SW480 (cell line): ENCODE measurements around the gene AMBRA1.

ENCODE experiments used
- DNase-seq: peaks from one replicate; pipeline ENCODE4 v3.0.0-alpha.2; 2016; ENCODE audit warnings: low spot score

The AMBRA1 gene

GRCh38 chr11:46574656-46575055, 19.2 kb downstream of the AMBRA1 start:
- DNase-seq, result no peak

DNA sequence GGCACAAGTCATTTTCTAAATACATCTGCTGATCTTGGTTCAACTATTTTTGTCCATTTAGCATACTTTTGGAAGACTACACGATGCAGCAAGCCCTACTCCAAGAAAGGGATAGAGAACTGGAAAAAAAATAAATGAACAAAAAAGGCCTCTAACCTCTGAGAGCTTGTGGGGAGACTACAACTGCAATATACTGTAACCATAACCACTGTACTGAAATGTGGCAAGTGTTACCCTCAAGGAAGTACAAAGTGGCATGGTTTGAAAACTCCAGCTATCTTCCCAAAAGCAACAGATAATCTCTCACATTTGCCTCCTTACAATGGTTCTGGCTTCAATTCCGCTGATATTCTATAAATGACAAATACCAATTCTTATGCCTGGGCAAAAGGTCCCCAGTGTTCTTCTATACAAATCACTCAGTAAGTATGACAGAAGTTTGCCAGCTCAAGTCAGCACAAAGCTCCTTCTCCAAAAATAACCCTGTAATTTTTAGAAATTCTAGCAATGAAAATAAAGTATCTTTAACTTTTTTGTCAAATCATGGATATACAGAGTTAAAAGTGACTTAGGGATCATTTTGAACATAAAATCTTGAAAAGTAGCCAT, 22.9 kb downstream of the AMBRA1 start:
- DNase-seq, result no peak

GRCh38 chr11:46565232-46565840, 28.5 kb downstream of the AMBRA1 start:
- DNase-seq, result no peak

GRCh38 chr11:46564459-46564858, 29.4 kb downstream of the AMBRA1 start:
- DNase-seq, result no peak

DNA sequence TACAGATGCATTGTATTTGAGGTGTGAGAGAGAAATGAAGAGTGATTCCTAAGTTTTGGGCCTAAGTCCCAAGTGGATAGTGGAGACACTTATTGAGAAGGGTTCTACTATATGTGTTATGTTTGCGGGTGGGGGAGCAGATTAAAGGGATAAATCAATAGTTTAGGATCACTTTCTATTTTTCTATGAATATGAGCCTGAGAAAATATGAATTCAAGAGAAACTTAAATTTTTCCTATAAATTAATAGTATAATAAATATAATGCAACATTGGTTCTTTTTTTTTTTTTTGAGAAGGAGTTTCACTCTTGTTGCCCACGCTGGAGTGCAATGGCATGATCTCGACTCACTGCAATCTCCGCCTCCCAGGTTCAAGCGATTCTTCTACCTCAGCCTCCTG, 31.3 kb downstream of the AMBRA1 start:
- DNase-seq, result no peak

DNA sequence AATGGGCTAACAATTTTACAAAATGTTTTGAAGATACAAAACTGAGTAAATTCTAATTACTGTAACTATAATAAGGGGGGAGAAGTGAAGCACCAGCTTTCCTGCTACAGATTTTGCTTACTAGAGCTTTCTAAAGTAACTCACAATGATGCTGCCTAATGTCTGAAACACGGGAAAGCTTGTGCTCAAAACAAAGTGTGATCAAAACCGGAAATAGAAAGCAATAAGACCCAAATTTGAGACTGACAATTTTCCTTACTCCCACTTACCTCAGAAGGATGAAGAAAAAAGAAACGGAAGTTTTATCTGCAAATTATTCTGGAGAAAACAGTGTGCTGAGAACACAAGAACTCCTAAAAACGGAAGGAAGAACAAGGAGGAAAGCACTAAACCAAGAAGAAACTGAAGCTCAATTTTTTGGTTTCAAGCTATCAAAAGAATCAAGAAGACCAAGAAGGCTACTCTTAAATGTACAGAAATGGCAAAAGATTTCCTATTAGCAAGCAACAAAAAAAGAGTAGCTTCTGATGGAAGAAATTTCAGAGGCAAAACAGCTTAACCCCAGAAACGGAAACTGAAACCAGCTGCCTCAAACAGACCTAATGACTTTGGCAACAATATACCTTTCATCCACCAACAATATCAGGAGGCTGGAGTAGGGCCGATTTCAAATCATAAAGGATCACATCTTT, 33.4 kb downstream of the AMBRA1 start:
- no peak for DNase-seq

DNA sequence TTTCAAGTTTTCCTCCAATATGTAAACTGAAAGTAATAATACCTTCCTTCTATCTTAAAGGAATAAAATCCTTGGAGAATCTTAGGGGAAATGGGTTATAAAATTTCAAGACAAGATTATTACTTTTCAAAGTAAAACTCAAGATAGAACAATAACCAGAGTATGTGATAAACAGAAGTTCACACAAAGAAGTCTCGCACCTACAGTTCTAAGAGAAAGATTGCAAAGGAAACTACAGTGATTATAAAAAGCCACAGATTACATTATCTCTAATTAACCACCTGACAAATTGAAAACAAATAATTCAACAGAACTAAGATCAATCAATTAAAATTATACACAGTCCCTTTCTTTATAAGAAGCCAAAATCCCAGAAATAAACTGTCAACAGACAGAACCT, 34.0 kb downstream of the AMBRA1 start:
- DNase-seq, result no peak

DNA sequence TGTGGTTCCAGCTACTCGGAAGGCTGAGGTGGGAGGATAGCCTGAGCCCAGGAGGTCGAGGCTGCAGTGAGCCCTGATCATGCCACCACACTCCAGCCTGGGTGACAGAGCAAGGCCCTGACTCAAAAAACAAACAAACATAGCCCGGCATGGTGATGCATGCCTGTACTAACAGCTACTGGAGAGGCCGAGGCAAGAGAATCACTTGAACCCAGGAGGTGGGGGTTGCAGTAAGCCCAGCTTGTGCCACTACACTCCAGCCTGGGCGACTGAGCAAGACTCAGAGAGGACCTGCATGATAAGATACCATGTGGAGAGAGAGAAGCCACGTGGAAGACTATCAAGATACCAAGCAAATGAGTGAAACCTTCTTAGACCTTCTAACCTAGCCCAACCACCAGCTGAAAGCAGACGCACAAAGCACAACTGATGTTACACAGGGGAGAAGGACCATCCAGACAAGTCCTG, 36.1 kb downstream of the AMBRA1 start:
- no peak for DNase-seq

- no peak for DNase-seq
Observed at GRCh38 chr11:46555267-46556054, 38.4 kb downstream of the AMBRA1 start.

- peak; percentile 86 for DNase-seq
Observed at GRCh38 chr11:46554213-46555147, 39.3 kb downstream of the AMBRA1 start.

GRCh38 chr11:46553814-46554212, 40.0 kb downstream of the AMBRA1 start:
- DNase-seq, result no peak

GRCh38 chr11:46551261-46551660, 42.6 kb downstream of the AMBRA1 start:
- no peak for DNase-seq

GRCh38 chr11:46547579-46547978, 46.2 kb downstream of the AMBRA1 start:
- DNase-seq, result no peak

GRCh38 chr11:46543564-46543963, 50.3 kb downstream of the AMBRA1 start:
- no peak for DNase-seq

- DNase-seq, result no peak
Observed at GRCh38 chr11:46541593-46542371, 52.0 kb downstream of the AMBRA1 start.

GRCh38 chr11:46540807-46541206, 53.0 kb downstream of the AMBRA1 start:
- DNase-seq, result no peak

DNA sequence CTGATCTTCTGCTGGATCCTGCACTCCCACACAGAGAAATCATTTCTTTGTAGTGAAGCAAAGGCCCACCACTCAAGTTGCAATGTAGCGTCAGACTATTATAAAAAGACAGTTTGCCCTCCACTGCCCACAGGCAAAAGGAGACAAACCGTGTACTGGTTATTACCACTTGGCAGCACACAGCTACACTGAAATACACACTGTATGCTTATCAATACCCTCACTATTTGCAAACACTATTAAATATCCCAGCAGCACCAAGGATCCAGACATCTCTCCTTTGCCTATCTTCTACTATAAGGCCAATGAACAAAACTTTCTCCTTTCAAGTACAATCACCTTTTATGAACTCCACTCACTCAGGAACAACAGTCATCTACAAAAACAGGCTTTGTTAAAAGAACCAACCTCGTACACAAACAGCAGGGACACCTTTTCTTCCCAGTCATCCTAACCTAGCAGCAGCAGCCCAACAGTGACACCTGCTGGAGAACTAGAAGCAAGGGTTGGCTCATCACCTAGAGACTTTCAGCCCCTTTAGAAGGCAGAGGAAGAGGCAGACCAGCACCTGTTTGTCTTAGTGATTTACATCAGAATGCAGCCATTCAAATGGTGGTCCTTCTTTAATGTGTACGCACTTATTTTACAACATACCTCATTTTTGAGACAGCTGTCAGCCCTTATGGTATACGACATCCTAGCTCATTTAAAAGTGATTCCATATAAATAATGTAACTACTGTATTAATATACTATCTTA, 56.1 kb downstream of the AMBRA1 start:
- peak; percentile 86 for DNase-seq

- DNase-seq, result no peak
Observed at GRCh38 chr11:46537121-46537520, 56.7 kb downstream of the AMBRA1 start.

- no peak for DNase-seq
Observed at GRCh38 chr11:46535688-46536087, 58.1 kb downstream of the AMBRA1 start.

- DNase-seq, result no peak
Observed at GRCh38 chr11:46534711-46535110, 59.1 kb downstream of the AMBRA1 start.
